Medulla oblongata (tissue), 1 donor: ENCODE data around the gene RREB1.

Experiments used
- DNase-seq: peaks from one replicate; pipeline ENCODE4 v3.0.0-alpha.2; 2015; ENCODE audit errors: extremely low spot score

RREB1 gene

DNA sequence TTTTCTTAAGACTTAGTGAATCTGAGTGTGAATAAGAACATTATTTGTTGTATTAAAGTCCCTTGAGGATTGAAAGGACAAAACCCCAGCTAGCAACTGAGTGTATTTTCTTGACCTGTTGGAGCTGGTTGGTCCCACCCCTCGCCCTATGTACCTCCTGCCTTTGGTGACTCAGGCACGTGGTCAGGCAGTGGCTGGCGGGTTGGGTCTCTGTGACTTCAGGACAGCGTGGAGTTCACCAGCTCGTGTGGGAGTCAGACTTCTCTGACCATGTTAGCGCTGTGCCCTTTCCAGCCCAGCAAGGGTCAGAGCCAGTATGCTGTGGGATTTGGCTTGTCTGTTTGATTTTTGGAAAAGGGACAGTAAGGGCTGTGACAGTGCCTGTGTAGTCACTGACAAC, 111.5 kb downstream of the RREB1 start:
- no peak for DNase-seq

DNA sequence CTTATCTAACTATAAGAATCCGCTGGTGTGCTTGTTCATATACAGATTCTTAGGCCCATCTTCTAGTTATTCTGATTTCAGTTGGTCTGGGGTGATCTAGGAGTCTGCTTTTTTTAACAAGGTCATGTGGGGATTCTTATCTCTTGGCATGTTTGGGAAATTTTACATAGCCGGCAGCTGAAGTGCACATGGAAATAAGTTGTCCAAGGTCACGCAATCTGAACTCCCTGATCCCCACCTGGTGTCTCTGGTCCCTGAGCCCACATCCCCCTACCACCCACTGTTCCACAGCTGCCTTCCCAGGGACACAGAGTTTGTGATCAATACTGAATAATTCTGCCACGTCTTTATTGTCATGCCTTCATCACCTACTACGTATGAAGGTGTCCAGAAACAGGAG, 114.4 kb downstream of the RREB1 start:
- no peak for DNase-seq

DNA sequence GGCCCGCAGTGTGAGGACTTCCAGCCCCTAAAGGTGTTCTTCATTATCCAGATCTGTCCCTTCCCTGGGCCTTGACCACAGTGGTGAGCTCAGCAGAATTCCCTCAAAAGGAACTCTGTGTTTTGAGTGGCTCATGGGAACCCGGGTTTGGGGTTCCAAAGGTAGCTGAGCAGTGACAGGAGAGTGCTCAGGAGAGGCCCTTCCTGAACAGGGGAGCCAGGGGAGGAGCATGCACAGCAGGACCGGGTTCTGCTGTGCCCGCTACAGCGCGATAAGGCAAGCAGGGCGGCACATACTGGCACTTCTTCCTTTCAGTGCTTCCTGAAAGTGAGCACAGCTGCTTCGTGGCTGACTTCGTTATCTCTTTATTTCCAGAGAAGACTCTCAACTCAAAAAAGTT, 117.0 kb downstream of the RREB1 start:
- no peak for DNase-seq

DNA sequence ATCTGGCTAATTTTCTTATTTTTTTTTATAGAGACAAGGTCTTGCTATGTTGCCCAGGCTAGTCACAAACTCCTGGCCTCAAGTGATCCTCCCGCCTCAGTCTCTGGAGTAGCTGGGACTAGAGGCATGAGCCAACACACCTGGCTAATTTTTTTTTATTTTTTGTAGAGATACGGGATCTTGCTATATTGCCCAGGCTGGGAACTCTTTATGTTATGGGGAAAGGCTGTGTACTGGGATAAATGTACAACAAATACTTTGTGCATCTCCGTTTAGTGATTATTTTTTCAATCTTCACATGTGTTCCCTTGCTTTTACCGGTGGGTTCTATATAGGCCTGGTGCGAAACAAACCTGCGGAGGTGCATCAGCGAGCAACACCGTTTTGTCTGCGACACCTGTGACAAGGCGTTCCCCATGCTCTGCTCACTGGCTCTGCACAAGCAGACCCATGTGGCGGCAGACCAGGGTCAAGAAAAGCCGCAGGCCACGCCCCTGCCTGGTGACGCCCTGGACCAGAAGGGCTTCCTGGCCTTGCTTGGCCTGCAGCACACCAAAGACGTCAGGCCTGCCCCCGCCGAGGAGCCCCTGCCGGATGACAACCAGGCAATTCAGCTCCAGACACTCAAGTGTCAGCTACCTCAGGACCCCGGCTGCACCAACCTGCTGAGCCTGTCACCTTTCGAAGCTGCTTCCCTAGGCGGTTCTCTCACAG, 121.1 kb downstream of the RREB1 start:
- no peak for DNase-seq

DNA sequence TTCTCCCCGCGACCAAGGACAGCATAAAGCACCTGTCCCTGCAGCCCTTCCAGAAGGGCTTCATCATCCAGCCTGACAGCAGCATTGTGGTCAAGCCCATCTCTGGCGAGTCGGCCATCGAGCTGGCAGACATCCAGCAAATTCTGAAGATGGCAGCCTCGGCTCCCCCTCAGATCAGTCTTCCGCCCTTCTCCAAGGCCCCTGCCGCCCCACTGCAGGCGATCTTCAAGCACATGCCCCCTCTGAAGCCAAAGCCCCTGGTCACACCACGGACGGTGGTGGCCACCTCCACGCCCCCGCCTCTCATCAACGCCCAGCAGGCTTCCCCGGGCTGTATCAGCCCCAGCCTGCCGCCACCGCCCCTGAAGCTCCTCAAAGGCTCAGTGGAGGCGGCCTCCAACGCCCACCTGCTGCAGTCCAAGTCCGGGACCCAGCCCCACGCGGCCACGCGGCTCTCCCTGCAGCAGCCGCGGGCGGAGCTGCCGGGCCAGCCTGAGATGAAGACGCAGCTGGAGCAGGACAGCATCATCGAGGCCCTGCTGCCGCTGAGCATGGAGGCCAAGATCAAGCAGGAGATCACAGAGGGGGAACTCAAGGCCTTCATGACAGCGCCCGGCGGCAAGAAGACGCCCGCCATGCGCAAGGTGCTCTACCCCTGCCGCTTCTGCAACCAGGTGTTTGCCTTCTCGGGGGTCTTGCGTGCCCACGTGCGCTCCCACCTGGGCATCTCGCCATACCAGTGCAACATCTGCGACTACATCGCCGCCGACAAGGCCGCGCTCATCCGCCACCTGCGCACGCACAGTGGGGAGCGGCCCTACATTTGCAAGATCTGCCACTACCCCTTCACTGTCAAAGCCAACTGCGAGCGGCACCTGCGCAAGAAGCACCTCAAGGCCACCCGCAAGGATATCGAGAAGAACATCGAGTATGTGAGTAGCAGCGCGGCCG, 121.9 kb downstream of the RREB1 start:
- no peak for DNase-seq

DNA sequence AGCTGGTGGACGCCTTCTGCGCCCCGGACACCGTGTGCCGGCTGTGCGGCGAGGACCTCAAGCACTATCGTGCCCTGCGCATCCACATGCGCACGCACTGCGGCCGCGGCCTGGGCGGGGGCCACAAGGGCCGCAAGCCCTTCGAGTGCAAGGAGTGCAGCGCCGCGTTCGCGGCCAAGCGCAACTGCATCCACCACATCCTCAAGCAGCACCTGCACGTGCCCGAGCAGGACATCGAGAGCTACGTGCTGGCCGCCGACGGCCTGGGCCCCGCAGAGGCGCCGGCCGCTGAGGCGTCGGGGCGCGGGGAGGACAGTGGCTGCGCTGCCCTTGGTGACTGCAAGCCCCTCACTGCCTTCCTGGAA, 122.5 kb downstream of the RREB1 start:
- DNase-seq, result no peak

DNA sequence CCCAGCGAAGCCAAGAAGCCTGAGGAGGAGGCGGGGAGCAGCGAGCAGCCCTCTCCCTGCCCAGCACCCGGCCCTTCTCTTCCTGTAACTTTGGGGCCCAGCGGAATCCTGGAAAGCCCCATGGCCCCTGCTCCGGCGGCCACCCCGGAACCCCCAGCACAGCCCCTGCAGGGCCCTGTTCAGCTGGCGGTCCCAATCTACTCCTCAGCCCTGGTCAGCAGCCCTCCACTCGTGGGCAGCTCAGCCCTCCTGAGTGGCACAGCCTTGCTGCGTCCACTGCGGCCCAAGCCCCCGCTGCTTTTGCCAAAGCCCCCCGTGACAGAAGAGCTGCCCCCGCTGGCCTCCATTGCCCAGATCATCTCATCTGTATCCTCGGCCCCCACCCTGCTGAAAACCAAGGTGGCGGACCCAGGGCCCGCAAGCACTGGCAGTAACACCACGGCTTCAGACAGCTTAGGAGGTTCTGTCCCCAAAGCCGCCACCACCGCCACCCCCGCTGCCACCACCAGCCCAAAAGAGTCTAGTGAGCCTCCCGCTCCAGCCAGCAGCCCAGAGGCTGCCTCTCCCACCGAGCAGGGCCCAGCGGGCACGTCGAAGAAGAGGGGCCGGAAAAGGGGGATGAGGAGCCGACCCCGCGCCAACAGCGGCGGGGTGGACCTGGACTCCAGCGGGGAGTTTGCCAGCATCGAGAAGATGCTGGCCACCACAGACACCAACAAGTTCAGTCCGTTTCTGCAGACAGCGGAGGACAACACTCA, 123.4 kb downstream of the RREB1 start:
- DNase-seq, result no peak

DNA sequence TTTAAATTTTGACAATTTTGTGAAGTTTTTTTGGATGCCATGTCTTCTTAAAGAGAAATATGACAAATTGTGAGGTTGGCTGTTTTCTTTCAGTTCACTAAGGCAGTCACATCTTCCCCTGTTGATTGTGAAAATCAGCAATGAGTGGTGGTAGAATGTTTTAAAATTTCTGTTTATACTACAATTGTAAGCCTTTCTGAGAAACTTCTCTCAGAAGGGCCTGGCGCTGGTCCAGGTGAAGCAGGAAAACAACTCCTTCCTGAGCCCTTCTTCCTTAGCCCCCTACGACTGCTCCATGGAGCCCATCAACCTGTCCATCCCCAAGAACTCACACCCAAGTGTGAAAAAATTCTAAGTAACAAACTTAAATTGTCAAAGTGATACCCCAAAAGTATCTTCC, 124.6 kb downstream of the RREB1 start:
- no peak for DNase-seq

DNA sequence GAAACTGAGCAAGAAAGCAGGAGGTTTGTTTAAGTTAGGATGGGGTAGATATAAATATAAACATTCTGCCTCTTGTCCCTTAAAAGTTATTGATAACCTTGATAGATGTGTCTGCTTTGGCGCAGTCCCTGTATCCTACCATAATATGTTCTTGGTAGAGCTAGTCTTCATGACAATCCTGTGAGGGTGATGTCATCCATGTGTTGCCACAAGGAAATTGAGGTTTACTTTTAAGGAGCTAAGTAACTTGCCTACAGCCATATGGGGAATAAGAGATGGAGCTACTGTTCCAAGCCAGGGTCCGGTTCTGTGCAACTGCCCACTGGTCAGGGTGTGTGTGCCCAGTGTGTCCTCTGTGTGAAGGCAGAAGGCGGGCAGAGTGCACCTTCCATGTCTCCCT, 126.8 kb downstream of the RREB1 start:
- DNase-seq, result no peak

DNA sequence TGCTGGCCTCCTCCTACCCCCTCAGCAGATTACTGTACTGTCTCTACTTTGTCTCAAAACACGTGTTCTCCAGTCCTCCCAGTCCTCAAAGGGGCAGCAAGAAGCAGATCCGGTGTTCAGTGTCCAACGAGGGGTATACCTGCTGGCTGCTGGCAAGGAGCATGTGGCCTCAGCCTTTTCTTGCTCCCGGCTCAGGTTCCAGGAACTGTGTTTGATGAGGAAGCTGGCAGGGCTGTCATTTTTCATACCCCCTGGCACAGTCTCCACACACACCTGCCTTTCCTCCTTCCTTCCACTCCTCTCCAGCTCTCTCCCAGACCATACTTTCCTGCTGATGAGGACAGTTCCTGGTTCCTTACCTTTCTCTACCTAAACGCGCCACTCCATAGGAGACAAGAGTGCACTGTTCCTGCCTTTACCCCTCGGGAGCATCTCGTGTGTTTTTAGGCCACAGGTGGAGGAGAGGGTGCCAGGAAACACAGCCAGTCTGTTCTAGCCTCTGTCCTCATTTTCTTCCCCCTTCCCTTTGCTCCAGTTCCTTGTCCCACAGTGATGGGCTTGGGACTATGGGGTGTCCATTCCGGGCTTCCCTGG, 128.0 kb downstream of the RREB1 start:
- no peak for DNase-seq

DNA sequence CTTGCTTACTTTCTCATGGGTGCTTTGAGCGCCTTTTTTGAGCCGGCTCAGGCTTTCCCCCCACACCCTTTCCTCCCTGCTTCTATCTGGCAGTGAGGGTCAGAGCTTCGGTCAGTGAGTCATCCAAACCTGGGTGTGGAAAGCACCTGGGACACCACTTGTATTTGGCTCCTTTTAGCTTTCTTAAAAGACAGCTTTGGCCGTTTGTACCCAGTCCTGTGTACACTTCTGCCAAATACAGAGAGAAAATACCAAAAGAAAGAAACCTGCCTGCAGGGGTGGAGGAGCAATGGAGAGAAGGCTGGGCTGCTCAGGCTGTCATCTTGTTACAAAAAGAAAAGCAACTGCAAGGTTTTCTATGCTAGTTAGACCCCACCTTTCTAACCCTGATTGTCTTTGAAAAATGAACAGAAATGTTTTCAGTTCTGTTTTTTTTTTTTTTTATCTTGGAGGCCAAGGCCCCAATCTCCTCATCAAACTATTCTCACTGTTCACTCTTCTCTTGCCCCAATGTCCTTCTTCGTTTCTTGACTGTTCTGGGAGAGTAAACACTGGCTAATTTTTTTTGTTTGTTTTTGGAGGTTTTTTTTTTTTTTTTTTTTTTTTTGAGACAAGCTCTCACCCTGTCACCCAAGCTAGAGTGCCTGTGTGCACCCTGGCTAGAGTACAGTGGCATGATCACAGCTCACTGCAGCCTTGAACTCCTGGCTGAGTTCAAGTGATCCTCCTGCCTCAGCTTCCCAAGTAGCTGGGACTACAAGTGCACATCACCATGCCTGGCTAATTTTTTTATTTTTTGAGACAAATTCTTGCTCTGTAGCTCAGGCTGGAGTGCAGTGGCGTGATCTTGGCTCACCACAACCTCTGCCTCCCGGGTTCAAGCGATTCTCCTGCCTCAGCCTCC, 128.8 kb downstream of the RREB1 start:
- no peak for DNase-seq

DNA sequence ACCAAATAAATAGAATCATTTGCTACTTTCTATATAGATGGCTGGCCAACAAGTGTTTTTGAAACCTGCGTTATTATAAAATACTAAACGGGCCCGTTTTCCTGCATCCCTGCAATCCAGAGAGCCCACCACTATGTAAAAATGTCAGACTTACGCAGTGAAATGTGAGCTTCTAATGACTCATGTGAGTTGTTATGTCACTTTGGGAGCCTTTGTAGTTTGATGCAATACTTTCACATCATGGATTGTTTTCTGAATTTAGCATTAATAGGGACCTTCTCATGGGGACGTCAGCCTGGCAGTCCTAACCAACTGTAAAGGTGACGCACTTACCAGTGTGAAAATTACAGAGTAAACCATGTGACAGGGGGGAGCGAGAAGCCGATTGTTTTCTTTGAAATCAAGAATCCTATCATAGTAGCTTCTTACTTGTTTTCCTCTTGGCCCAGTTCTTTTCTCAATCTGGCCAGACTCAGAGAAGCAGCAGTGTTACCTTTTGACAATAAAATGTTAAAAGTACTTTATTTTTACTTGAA, 130.0 kb downstream of the RREB1 start:
- no peak for DNase-seq

DNA sequence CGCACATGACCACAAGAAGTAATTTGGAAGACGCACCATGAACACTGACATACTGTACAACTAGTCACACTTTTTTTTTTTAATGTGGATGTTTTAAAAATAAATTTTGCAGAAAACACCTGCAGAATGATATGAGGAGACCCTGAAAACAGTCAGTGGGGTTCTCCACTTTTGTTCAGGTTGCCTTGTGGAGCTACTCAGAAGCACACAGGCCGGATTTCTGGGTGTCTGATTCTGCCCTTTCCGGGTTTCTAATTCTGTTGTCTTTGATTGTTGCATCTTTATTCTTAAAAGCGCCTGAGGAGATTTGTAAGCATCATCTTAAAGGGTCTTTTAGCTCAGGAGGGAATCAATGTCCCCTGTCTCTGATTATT, 130.8 kb downstream of the RREB1 start:
- no peak for DNase-seq

DNA sequence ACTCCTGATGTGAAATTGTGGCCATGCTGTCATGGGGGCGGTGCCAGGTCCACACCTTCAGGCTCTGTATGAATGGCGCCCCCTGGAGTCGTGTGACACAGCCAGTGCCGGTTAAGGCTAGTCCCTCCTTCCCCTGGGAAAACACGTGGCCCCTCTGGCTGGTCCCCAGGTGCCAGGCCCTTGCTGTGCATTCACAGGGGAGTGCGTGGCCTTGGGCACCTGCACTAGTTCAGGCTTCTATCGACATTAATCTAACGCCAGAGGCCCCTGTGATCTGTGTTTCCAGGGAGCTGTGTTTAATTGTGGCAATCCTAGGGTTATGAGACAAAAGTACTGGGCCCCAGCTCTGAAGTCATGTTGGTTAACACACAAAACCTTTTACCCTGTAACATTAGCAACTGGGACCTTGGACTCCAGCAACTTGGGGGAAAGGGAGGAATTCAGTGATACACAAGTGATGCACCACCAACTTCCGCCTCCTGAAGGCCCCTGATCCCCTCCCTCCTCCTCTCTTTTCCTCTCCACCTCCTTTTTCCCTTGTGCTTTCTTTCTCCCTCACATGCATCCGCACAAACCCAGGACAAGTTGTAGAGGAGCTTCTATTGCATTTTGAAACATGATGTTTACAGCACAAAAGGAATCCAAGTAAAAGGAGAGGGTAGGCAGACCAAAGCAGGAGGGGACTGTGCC, 131.3 kb downstream of the RREB1 start:
- DNase-seq, result peak; percentile 82

DNA sequence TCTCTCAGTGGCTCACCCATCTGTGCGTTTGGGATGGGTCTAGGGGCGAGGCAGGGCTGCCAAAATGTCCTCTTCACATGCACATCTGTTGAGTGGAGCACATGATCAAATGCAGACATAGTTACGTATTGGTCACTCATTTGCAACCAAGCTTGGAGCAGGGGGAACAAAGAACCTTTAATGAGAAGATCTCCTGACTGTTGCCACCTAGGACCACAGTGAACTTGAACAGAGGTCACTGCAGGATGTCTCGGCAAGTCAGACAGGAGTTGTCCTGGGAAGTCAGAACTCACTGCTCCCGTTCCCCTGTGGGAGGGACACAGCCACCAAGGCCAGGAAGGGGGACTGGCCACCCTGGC, 131.8 kb downstream of the RREB1 start:
- no peak for DNase-seq

DNA sequence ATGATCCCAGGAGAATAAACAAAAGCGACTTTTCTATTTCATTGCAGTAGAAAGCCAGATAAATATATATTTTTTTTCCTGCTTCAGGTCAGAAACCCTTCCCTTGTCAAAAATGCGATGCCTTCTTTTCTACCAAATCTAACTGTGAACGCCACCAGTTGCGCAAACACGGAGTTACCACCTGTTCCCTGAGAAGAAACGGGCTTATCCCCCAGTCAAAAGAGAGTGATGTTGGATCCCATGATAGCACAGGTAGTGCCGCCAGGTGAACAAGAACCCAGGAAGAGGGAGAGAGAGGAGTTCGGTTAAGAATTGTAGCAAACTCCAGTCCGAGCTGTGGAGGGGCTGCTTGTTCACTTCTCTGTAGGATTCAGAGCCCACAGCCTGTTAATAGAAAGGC, 132.6 kb downstream of the RREB1 start:
- no peak for DNase-seq

DNA sequence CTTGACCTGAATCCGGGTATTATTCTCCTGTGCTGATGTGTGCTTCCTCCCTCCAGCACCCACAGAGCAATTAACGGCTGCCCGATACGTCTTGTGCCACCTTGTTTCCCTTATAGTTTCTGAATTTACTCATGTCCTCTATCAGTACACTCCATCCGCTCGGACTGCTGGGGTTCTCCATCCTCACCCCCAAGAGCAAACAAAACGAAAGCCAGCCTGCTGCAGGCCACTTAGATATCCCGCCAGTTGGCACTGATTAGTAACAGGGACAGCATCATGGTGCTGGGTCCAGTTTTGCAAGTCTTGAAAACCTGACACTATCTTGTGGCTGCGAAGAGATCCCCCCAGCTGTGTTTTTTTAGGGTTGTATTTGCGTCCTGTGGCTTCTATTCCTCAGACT, 133.4 kb downstream of the RREB1 start:
- no peak for DNase-seq

DNA sequence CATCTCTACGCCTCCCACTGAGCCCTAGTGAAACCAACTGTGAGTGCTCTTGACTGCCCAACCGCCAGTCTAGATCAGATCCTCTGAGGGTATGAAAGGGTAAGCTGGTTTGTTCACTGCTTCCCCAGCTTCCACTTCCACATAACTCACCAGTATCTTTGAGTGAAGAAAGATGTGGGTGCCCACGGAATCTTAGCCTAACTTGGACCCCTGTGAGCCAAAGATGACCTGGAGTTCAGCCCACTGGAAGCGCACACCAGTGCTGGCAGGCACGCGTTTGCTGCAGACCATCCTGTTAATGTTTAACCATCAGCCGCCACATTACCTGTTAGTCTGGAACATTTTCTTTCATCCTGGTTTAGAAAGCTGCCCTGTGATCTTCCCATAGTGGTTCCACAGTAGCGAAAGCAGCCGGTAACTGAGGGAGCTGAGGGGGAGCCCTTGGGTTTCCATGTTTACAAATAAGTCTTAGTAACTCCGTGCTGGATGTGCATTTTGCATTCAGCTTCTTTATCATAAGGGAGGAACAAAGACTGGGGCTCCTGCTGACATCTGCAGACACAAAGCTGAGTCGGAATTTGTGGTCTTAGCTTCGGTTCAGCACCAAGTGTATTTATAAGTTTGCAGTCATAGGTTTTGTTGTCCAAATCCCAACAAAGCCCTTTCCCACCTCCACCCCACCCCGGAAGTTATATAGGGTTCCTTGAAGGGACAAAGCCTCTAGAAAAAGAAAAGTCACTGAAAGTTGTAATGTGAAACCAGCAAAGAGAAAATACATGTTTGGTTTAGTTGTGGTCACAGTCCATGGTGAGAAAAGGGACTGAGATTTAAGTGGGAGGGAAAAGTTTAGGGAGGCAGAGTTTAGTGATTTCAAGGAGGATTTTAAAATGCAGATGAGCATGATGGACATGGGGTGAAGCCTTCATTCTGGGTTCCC, 134.2 kb downstream of the RREB1 start:
- peak; percentile 16 for DNase-seq

DNA sequence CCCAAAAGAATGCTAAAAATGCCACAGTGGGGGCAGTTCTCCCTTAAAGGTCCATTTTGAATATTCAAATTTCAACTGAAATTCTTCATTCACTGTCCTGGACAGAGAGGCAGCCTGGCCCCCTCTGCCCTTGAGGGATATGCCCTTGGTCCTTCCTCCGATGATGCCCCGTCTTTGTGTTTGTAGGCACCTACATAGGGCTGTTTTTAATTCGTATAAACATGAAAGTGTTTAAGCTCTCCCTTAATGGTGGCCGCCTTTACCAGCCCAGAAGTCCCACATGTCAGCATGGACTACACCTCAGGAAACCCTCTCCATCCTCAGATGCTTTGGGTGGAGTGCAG, 135.0 kb downstream of the RREB1 start:
- DNase-seq, result no peak
